Left lung (tissue), 10 donors: ENCODE results near the gene ITGA3. TPM values are rescaled to one million over a fixed set of nuclear protein-coding genes. Genes with fewer than 3 reads are reported as not detected.

Source experiments
- ATAC-seq: fragments of 200-7000 bp; cut with Tn5 transposase; one replicate; pipeline ENCODE4 v1.9.1; 2020; ENCODE audit warnings: moderate library complexity
- DNase-seq, 4 donors: peaks; one replicate each; pipeline ENCODE4 v3.0.0-alpha.2; 2013 to 2020
- H3K27ac ChIP-seq, 2 donors: fragments of 200-600 bp; sonication (generic) in 1 of 2; one replicate each; pipeline versions ENCODE4 v1.5.0 to v1.8.0; 2020 to 2021
- H3K27me3 ChIP-seq, 2 donors: fragments of 200-600 bp; sonication (generic) in 1 of 2; one replicate each; pipeline versions ENCODE4 v1.5.0 to v1.8.0; 2020 to 2021
- H3K36me3 ChIP-seq, 2 donors: fragments of 200-600 bp; sonication (generic) in 1 of 2; one replicate each; pipeline versions ENCODE4 v1.5.0 to v1.8.0; 2020 to 2021
- H3K4me1 ChIP-seq, 2 donors: fragments of 200-600 bp; one replicate each; pipeline ENCODE4 v1.8.0; 2021
- H3K4me3 ChIP-seq, 2 donors: fragments of 200-600 bp; sonication (generic) in 1 of 2; one replicate each; pipeline versions ENCODE4 v1.5.0 to v1.8.0; 2020 to 2021; ENCODE audit warnings: mild to moderate bottlenecking in 1 of 2
- H3K9me3 ChIP-seq, 2 donors: fragments of 200-600 bp; sonication (generic) in 1 of 2; one replicate each; pipeline versions ENCODE4 v1.5.0 to v1.8.0; 2020 to 2021
- CTCF ChIP-seq, 2 donors: fragments of 200-600 bp; sonication (generic) in 1 of 2; IDR thresholded peaks; one replicate each; pipeline versions ENCODE4 v1.5.0 to v1.8.0; 2021; ENCODE audit warnings: antibody characterized with exemption in 2 of 2
- intact Hi-C, 2 donors: fragments of 100-400 bp; cut with DNase I; formaldehyde crosslinking; loops; one replicate each; pipeline versions ENCODE4 v1.11.2 to v1.14.2; 2022
- polyA plus RNA-seq, 6 donors: library from polyadenylated mRNA; unstranded; fragments of 120-200 nt; gene quantifications; one replicate each; pipeline ENCODE4 v1.2.1, GENCODE V29; 2013; ENCODE audit not compliant: insufficient read length in 6 of 6
- total RNA-seq, 2 donors: library from RNA; stranded (reverse); fragmentation: NEBNext Ultra II Directional; extraction: Animal tissue kit (Norgen Biotek cat#: 25700); gene quantifications; one replicate each; pipeline ENCODE4 v1.2.1, GENCODE V29; 2021
- donor health status: DM: no; HTN: yes; CAD: no.
- donor health status: DM: no; HTN: no; CAD: no.

Gene ITGA3
- total and polyA plus RNA-seq, 8 donors: 43.0 to 311 (median 56.5) TPM

GRCh38 chr17:50023520-50023919 is 32.4 kb upstream of the ITGA3 start:
- no peak for ATAC-seq
- Histone ChIP-seq H3K4me3 (no peak overlapping the region), H3K36me3 (no peaks in the 10 kb centered on the region), H3K9me3 (no peaks in the 10 kb centered on the region), H3K4me1 (peaks cover 14 to 20% of the 10 kb centered on the region in 2 donors), H3K27ac (no peak overlapping the region), H3K27me3 (peaks cover 0 to 17% of the 10 kb centered on the region in 2 donors)
- no peak for TF ChIP-seq CTCF (IDR thresholded peaks at IDR 0.05)
- intact Hi-C loops: no loop called here
- DNase-seq: no peak

GRCh38 chr17:50024808-50025207 is 31.1 kb upstream of the ITGA3 start:
- Histone ChIP-seq H3K4me3 (no peak overlapping the region), H3K27ac (no peak overlapping the region), H3K27me3 (peaks cover 0 to 17% of the 10 kb centered on the region in 2 donors), H3K4me1 (peaks cover 14 to 21% of the 10 kb centered on the region in 2 donors), H3K36me3 (no peaks in the 10 kb centered on the region), H3K9me3 (no peaks in the 10 kb centered on the region)
- no peak for TF ChIP-seq CTCF (IDR thresholded peaks at IDR 0.05)
- no peak for ATAC-seq
- intact Hi-C loops: no loop called here
- no peak for DNase-seq

GRCh38 chr17:50026046-50026675 is 29.7 kb upstream of the ITGA3 start:
- Histone ChIP-seq H3K27me3 (peaks cover 0 to 17% of the 10 kb centered on the region in 2 donors), H3K4me1 (peaks cover 14 to 21% of the 10 kb centered on the region in 2 donors), H3K27ac (no peak overlapping the region), H3K36me3 (no peaks in the 10 kb centered on the region), H3K4me3 (no peak overlapping the region), H3K9me3 (no peaks in the 10 kb centered on the region)
- intact Hi-C loops: loop anchor here in 1 of 2 donors (2.0 kb wide), 1 partner anchor 61 kb away; no protein-coding TSS in a partner anchor
- ATAC-seq (no peak), DNase-seq (no peak)
- no peak for TF ChIP-seq CTCF (IDR thresholded peaks at IDR 0.05)

- Histone ChIP-seq H3K4me3 (peak overlapping the region; percentile 16 to 24), H3K27ac (peak overlapping the region; percentile 44 to 61), H3K9me3 (no peaks in the 10 kb centered on the region), H3K4me1 (peaks cover 14 to 21% of the 10 kb centered on the region in 2 donors), H3K36me3 (no peaks in the 10 kb centered on the region), H3K27me3 (peaks cover 0 to 17% of the 10 kb centered on the region in 2 donors)
- ATAC-seq (peak; percentile 93), DNase-seq (peak; percentile 70 to 93 (median 82))
- TF ChIP-seq CTCF (IDR thresholded peaks at IDR 0.05): peak; percentile 96 to 99
- intact Hi-C loops: loop anchor here in 1 of 2 donors (2.0 kb wide), 1 partner anchor 60 kb away; no protein-coding TSS in a partner anchor
Measured at GRCh38 chr17:50026837-50027171, 29.1 kb upstream of the ITGA3 start.

GRCh38 chr17:50027172-50027880 is 28.6 kb upstream of the ITGA3 start:
- Histone ChIP-seq H3K4me3 (peak overlapping the region; percentile 16 to 24), H3K4me1 (peaks cover 14 to 21% of the 10 kb centered on the region in 2 donors), H3K27ac (peak overlapping the region; percentile 44 to 61), H3K27me3 (peaks cover 0 to 17% of the 10 kb centered on the region in 2 donors), H3K36me3 (no peaks in the 10 kb centered on the region), H3K9me3 (no peaks in the 10 kb centered on the region)
- ATAC-seq: peak; percentile 78
- intact Hi-C loops: loop anchor here in 1 of 2 donors (2.0 kb wide), 1 partner anchor 59 kb away; no protein-coding TSS in a partner anchor
- peak in 3 of 4 donors; percentile 69 to 87 (median 76) for DNase-seq
- TF ChIP-seq CTCF (IDR thresholded peaks at IDR 0.05): no peak
